Measurements from ENCODE around the gene EFCC1. TPM values are rescaled to one million over a fixed set of nuclear protein-coding genes. Genes with fewer than 3 reads are reported as not detected.

The EFCC1 gene
- total and polyA plus RNA-seq, 2 of the 13 experiments (the other 11 are each of a cell fraction or from before 2014, with no cell fraction given), result not detected

DNA sequence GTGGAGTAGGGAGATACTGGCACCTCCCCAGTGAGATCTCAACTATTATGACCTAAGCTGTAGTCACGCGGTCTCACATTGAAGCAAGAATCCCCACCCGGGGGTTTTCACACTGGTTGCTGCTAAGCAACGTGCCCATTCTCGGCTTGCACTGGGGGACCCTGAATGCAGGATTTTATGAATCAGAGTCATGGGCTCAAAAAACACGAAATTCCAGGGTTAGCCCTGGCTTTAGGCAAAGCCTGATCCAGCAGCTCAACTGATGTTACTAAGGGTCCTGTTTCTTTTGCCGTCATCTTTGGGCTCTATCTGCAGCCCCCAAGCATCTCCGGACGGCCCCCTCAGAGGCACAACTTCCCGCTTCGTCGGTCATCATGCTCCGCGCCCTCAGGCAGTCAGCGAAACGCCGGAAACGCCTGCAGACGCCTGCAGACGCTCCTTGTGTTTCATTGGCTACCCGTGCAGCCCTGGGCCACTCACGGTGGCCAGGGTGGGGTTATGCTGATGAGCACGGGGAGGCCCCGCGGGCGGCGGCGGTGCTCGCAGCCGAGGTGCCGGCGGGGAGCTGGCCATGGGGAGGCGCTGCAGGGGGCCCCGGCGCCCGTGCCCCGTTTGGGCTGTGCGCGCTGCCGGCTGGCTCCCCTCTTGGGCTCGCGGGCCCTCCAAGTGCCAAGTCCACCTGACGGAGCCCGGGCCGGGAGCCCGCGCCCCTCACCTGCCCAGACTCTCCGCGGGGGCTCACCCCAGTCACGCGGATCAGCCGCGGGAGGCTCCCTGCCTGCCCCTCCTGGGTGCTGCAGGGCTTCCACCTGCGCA lies 25.8 kb downstream of the EFCC1 start (continued):
- no peak for TF ChIP-seq ZNF564 (CRISPR knock-in tag; IDR thresholded peaks at IDR 0.05)
- TF ChIP-seq PITX1 (CRISPR knock-in tag; IDR thresholded peaks at IDR 0.05), result no peak
- TF ChIP-seq ZFX (CRISPR knock-in tag; IDR thresholded peaks at IDR 0.05; ENCODE audit: low read depth), result 0 out of 2 replicates have a peak, but pooled peaks have one; percentile 20
- no peak for TF ChIP-seq ZFY (CRISPR knock-in tag; IDR thresholded peaks at IDR 0.05)
- TF ChIP-seq FOSL2 (CRISPR knock-in tag; IDR thresholded peaks at IDR 0.05), result no peak
- TF ChIP-seq MZF1 (CRISPR knock-in tag; IDR thresholded peaks at IDR 0.05; ENCODE audit: borderline replicate concordance), result no peak
- peak; percentile 44; the same call in 1 of the 2 replicates for TF ChIP-seq ZNF263 (CRISPR knock-in tag; IDR thresholded peaks at IDR 0.05)
- TF ChIP-seq SALL1 (CRISPR knock-in tag; IDR thresholded peaks at IDR 0.05), result peak; percentile 57; the same call in 1 of the 2 replicates
- no peak for TF ChIP-seq NFE2L2 (IDR thresholded peaks at IDR 0.05; ENCODE audit: low read length)
- TF ChIP-seq, protein P1, sequence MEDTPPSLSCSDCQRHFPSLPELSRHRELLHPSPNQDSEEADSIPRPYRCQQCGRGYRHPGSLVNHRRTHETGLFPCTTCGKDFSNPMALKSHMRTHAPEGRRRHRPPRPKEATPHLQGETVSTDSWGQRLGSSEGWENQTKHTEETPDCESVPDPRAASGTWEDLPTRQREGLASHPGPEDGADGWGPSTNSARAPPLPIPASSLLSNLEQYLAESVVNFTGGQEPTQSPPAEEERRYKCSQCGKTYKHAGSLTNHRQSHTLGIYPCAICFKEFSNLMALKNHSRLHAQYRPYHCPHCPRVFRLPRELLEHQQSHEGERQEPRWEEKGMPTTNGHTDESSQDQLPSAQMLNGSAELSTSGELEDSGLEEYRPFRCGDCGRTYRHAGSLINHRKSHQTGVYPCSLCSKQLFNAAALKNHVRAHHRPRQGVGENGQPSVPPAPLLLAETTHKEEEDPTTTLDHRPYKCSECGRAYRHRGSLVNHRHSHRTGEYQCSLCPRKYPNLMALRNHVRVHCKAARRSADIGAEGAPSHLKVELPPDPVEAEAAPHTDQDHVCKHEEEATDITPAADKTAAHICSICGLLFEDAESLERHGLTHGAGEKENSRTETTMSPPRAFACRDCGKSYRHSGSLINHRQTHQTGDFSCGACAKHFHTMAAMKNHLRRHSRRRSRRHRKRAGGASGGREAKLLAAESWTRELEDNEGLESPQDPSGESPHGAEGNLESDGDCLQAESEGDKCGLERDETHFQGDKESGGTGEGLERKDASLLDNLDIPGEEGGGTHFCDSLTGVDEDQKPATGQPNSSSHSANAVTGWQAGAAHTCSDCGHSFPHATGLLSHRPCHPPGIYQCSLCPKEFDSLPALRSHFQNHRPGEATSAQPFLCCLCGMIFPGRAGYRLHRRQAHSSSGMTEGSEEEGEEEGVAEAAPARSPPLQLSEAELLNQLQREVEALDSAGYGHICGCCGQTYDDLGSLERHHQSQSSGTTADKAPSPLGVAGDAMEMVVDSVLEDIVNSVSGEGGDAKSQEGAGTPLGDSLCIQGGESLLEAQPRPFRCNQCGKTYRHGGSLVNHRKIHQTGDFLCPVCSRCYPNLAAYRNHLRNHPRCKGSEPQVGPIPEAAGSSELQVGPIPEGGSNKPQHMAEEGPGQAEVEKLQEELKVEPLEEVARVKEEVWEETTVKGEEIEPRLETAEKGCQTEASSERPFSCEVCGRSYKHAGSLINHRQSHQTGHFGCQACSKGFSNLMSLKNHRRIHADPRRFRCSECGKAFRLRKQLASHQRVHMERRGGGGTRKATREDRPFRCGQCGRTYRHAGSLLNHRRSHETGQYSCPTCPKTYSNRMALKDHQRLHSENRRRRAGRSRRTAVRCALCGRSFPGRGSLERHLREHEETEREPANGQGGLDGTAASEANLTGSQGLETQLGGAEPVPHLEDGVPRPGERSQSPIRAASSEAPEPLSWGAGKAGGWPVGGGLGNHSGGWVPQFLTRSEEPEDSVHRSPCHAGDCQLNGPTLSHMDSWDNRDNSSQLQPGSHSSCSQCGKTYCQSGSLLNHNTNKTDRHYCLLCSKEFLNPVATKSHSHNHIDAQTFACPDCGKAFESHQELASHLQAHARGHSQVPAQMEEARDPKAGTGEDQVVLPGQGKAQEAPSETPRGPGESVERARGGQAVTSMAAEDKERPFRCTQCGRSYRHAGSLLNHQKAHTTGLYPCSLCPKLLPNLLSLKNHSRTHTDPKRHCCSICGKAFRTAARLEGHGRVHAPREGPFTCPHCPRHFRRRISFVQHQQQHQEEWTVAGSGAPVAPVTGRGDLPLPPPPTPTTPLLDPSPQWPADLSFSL (CRISPR knock-in tag; IDR thresholded peaks at IDR 0.05), result no peak
- TF ChIP-seq, protein P2, sequence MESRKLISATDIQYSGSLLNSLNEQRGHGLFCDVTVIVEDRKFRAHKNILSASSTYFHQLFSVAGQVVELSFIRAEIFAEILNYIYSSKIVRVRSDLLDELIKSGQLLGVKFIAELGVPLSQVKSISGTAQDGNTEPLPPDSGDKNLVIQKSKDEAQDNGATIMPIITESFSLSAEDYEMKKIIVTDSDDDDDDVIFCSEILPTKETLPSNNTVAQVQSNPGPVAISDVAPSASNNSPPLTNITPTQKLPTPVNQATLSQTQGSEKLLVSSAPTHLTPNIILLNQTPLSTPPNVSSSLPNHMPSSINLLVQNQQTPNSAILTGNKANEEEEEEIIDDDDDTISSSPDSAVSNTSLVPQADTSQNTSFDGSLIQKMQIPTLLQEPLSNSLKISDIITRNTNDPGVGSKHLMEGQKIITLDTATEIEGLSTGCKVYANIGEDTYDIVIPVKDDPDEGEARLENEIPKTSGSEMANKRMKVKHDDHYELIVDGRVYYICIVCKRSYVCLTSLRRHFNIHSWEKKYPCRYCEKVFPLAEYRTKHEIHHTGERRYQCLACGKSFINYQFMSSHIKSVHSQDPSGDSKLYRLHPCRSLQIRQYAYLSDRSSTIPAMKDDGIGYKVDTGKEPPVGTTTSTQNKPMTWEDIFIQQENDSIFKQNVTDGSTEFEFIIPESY (CRISPR knock-in tag; IDR thresholded peaks at IDR 0.05), result peak; percentile 56; the same call in 1 of the 2 replicates
- TF ChIP-seq, protein P3, sequence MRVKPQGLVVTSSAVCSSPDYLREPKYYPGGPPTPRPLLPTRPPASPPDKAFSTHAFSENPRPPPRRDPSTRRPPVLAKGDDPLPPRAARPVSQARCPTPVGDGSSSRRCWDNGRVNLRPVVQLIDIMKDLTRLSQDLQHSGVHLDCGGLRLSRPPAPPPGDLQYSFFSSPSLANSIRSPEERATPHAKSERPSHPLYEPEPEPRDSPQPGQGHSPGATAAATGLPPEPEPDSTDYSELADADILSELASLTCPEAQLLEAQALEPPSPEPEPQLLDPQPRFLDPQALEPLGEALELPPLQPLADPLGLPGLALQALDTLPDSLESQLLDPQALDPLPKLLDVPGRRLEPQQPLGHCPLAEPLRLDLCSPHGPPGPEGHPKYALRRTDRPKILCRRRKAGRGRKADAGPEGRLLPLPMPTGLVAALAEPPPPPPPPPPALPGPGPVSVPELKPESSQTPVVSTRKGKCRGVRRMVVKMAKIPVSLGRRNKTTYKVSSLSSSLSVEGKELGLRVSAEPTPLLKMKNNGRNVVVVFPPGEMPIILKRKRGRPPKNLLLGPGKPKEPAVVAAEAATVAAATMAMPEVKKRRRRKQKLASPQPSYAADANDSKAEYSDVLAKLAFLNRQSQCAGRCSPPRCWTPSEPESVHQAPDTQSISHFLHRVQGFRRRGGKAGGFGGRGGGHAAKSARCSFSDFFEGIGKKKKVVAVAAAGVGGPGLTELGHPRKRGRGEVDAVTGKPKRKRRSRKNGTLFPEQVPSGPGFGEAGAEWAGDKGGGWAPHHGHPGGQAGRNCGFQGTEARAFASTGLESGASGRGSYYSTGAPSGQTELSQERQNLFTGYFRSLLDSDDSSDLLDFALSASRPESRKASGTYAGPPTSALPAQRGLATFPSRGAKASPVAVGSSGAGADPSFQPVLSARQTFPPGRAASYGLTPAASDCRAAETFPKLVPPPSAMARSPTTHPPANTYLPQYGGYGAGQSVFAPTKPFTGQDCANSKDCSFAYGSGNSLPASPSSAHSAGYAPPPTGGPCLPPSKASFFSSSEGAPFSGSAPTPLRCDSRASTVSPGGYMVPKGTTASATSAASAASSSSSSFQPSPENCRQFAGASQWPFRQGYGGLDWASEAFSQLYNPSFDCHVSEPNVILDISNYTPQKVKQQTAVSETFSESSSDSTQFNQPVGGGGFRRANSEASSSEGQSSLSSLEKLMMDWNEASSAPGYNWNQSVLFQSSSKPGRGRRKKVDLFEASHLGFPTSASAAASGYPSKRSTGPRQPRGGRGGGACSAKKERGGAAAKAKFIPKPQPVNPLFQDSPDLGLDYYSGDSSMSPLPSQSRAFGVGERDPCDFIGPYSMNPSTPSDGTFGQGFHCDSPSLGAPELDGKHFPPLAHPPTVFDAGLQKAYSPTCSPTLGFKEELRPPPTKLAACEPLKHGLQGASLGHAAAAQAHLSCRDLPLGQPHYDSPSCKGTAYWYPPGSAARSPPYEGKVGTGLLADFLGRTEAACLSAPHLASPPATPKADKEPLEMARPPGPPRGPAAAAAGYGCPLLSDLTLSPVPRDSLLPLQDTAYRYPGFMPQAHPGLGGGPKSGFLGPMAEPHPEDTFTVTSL (CRISPR knock-in tag; IDR thresholded peaks at IDR 0.05; ENCODE audit: borderline replicate concordance), result no peak
- no peak for TF ChIP-seq ZNF746 (CRISPR knock-in tag; IDR thresholded peaks at IDR 0.05)

Data from HepG2 (cell line).